ENCODE measurements around the gene PNPLA1. TPM values are rescaled to one million over a fixed set of nuclear protein-coding genes. Genes with fewer than 3 reads are reported as not detected.

PNPLA1 gene
- total RNA-seq = not detected in 2 replicates

GRCh38 chr6:36269834-36270705 lies at the start of gene PNPLA1:
PNPLA1 (plus strand) TSS chr6:36270060; CDS start chr6:36270460, 400 bp downstream.
- H3K36me3 Mint-ChIP-seq (ENCODE audit: low read depth) = no peaks in the 10 kb centered on the region
- H3K27me3 Mint-ChIP-seq (ENCODE audit: insufficient read depth) = peaks cover 10% of the 10 kb centered on the region
- H3K4me3 Mint-ChIP-seq = no peak within 1 kb of the TSS
- intact Hi-C loops (cut with micrococcal nuclease) = no loop called here
- H3K27ac Mint-ChIP-seq = no peak within 1 kb of the TSS
- H3K9me3 Mint-ChIP-seq = peaks cover 5% of the 10 kb centered on the region
- DNase-seq (ENCODE audit: low spot score) = no peak
- H3K4me1 Mint-ChIP-seq (ENCODE audit: low read depth) = no peaks in the 10 kb centered on the region

GRCh38 chr6:36220226-36220625 lies 49.6 kb upstream of the PNPLA1 start:
- Mint-ChIP-seq H3K36me3 (ENCODE audit: low read depth) (peaks cover 40% of the 10 kb centered on the region), H3K27ac (no peak overlapping the region), H3K9me3 (no peaks in the 10 kb centered on the region), H3K27me3 (ENCODE audit: insufficient read depth) (no peaks in the 10 kb centered on the region), H3K4me1 (ENCODE audit: low read depth) (no peaks in the 10 kb centered on the region), H3K4me3 (no peak overlapping the region)
- intact Hi-C loops (cut with micrococcal nuclease) = no loop called here
- DNase-seq (ENCODE audit: low spot score) = no peak

DNA sequence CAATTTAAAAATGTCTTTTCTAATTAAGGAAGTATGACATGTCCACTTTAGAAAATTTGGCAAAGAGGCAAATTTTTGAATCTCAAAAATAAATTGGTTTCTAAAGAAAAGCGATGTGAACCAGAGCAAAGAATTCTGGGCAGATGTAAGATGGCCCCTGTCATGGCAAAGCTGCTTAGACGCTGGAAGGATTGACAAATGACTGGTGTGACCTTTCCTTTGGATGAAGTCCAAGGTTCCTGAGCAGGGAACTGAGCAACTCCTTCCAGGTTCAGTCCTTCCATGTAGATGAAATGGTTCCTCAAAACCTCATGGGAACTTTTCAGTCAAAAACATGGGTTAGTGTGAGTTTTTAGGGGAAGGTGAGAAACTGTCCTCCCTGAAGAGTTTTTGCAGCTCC lies 48.2 kb upstream of the PNPLA1 start:
- Mint-ChIP-seq H3K27me3 (ENCODE audit: insufficient read depth) (no peaks in the 10 kb centered on the region), H3K36me3 (ENCODE audit: low read depth) (peaks cover 31% of the 10 kb centered on the region), H3K9me3 (no peaks in the 10 kb centered on the region), H3K4me3 (no peak overlapping the region), H3K27ac (no peak overlapping the region), H3K4me1 (ENCODE audit: low read depth) (no peaks in the 10 kb centered on the region)
- DNase-seq (ENCODE audit: low spot score) = no peak
- intact Hi-C loops (cut with micrococcal nuclease) = no loop called here

- Mint-ChIP-seq H3K27me3 (ENCODE audit: insufficient read depth) (no peaks in the 10 kb centered on the region), H3K27ac (no peak overlapping the region), H3K4me3 (no peak overlapping the region), H3K36me3 (ENCODE audit: low read depth) (peaks cover 21% of the 10 kb centered on the region), H3K4me1 (ENCODE audit: low read depth) (no peaks in the 10 kb centered on the region), H3K9me3 (no peaks in the 10 kb centered on the region)
- no peak for DNase-seq (ENCODE audit: low spot score)
- intact Hi-C loops (cut with micrococcal nuclease) = no loop called here
Observed at GRCh38 chr6:36222924-36223323, 46.9 kb upstream of the PNPLA1 start.

DNA sequence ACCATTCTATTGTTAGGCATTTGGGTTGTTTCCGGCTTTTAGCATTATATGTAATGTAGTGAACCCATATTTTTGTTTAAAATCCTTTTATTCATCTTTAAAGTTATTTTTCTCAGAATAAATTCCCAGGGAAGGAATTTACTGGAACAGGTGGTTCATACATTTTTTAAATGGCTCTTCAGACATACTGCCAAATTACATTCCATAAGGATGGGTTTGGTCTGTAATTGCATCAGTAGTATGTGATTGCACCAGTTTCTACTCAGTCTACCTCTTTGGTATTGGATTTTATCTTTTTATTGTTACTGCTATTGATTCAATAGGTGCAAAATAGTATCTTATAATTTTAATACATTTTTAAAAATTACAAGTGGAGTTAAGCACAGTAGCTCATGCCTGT lies 46.2 kb upstream of the PNPLA1 start:
- Mint-ChIP-seq H3K27me3 (ENCODE audit: insufficient read depth) (no peaks in the 10 kb centered on the region), H3K36me3 (ENCODE audit: low read depth) (peaks cover 19% of the 10 kb centered on the region), H3K4me3 (no peak overlapping the region), H3K27ac (no peak overlapping the region), H3K4me1 (ENCODE audit: low read depth) (no peaks in the 10 kb centered on the region), H3K9me3 (no peaks in the 10 kb centered on the region)
- intact Hi-C loops (cut with micrococcal nuclease) = no loop called here
- no peak for DNase-seq (ENCODE audit: low spot score)

GRCh38 chr6:36224918-36225461 lies 44.9 kb upstream of the PNPLA1 start:
- H3K36me3 Mint-ChIP-seq (ENCODE audit: low read depth) = peaks cover 19% of the 10 kb centered on the region
- no peaks in the 10 kb centered on the region for H3K9me3 Mint-ChIP-seq
- no peak for DNase-seq (ENCODE audit: low spot score)
- H3K4me1 Mint-ChIP-seq (ENCODE audit: low read depth) = no peaks in the 10 kb centered on the region
- H3K27me3 Mint-ChIP-seq (ENCODE audit: insufficient read depth) = no peaks in the 10 kb centered on the region
- intact Hi-C loops (cut with micrococcal nuclease) = no loop called here
- H3K4me3 Mint-ChIP-seq = no peak overlapping the region
- no peak overlapping the region for H3K27ac Mint-ChIP-seq

GRCh38 chr6:36226438-36227047 lies 43.3 kb upstream of the PNPLA1 start:
- Mint-ChIP-seq H3K9me3 (no peaks in the 10 kb centered on the region), H3K27ac (no peak overlapping the region), H3K4me3 (no peak overlapping the region), H3K36me3 (ENCODE audit: low read depth) (peaks cover 29% of the 10 kb centered on the region), H3K27me3 (ENCODE audit: insufficient read depth) (no peaks in the 10 kb centered on the region), H3K4me1 (ENCODE audit: low read depth) (no peaks in the 10 kb centered on the region)
- DNase-seq (ENCODE audit: low spot score) = no peak
- intact Hi-C loops (cut with micrococcal nuclease) = no loop called here

GRCh38 chr6:36227379-36228228 lies 42.3 kb upstream of the PNPLA1 start:
- no peak for DNase-seq (ENCODE audit: low spot score)
- Mint-ChIP-seq H3K27ac (peak overlapping the region; percentile 18), H3K27me3 (ENCODE audit: insufficient read depth) (no peaks in the 10 kb centered on the region), H3K36me3 (ENCODE audit: low read depth) (peaks cover 33% of the 10 kb centered on the region), H3K9me3 (no peaks in the 10 kb centered on the region), H3K4me1 (ENCODE audit: low read depth) (no peaks in the 10 kb centered on the region), H3K4me3 (no peak overlapping the region)
- intact Hi-C loops (cut with micrococcal nuclease) = no loop called here

- Mint-ChIP-seq H3K4me1 (ENCODE audit: low read depth) (no peaks in the 10 kb centered on the region), H3K9me3 (no peaks in the 10 kb centered on the region), H3K27ac (no peak overlapping the region), H3K36me3 (ENCODE audit: low read depth) (peaks cover 29% of the 10 kb centered on the region), H3K4me3 (no peak overlapping the region), H3K27me3 (ENCODE audit: insufficient read depth) (no peaks in the 10 kb centered on the region)
- intact Hi-C loops (cut with micrococcal nuclease) = no loop called here
- DNase-seq (ENCODE audit: low spot score) = no peak
Observed at GRCh38 chr6:36229223-36229622, 40.6 kb upstream of the PNPLA1 start.

DNA sequence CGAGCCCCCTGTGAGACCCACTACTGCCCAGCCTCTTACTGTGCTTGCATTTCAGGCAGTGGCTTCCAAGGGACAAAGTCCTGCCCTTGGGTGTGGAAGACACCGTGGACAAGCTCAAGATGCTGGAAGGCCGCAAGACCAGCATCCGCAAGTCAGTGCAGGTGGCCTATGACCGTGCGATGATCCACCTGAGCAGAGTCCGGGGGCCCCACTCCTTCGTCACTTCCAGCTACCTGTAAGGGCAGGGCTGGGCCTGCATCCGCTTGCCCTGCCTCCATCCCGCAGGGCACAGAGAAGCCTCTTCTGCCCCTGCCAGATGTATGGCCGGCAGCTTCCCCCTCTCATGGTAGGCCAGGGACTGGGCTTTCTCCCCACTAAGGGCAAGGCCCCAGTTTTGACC lies 39.5 kb upstream of the PNPLA1 start:
- no peak overlapping the region for H3K27ac Mint-ChIP-seq
- no peaks in the 10 kb centered on the region for H3K9me3 Mint-ChIP-seq
- no peak overlapping the region for H3K4me3 Mint-ChIP-seq
- H3K36me3 Mint-ChIP-seq (ENCODE audit: low read depth) = peaks cover 23% of the 10 kb centered on the region
- no peaks in the 10 kb centered on the region for H3K27me3 Mint-ChIP-seq (ENCODE audit: insufficient read depth)
- no peak for DNase-seq (ENCODE audit: low spot score)
- intact Hi-C loops (cut with micrococcal nuclease) = no loop called here
- H3K4me1 Mint-ChIP-seq (ENCODE audit: low read depth) = peaks cover 6% of the 10 kb centered on the region

DNA sequence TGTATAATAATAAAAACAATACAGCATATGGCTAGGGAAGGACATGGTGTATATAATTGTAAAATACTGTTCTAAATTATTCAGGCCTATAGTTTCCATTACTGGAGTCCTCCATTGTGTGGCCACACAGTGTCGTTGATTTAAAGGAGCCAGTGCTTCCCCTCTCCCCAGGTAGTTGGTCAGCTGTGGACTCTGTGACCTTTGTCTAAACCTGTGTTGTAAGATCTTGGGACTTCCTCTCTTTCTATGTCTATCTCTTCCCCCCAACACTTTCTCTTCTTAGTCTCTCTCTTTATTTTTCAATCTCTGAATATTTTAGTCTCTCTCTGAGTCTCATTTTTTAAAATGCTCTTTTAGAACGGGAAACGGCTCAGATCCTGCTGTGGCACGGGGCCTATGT lies 37.7 kb upstream of the PNPLA1 start:
- Mint-ChIP-seq H3K27me3 (ENCODE audit: insufficient read depth) (no peaks in the 10 kb centered on the region), H3K36me3 (ENCODE audit: low read depth) (peaks cover 22% of the 10 kb centered on the region), H3K27ac (no peak overlapping the region), H3K4me3 (no peak overlapping the region), H3K9me3 (no peaks in the 10 kb centered on the region), H3K4me1 (ENCODE audit: low read depth) (peaks cover 6% of the 10 kb centered on the region)
- intact Hi-C loops (cut with micrococcal nuclease) = no loop called here
- DNase-seq (ENCODE audit: low spot score) = no peak

DNA sequence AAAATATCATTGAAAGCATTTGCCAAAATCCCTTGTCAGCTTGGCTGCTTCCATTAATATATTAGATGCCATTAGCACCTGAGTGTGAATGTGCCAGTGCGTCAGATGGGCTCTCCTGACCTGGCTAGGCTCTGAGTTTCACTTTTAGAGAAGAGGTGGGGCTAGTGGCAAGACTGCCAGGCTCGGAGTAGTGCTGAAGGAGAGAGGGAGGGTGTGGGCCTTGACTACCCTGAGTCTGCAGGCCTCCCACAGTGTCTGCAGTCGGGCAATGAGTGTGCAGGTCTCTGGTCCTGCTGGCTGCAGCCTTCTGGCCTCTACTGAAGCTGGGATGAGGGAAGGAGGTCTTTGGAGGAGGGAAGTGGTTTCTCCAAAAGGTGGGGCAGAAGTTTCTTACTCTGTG lies 34.6 kb upstream of the PNPLA1 start:
- Mint-ChIP-seq H3K27ac (no peak overlapping the region), H3K4me1 (ENCODE audit: low read depth) (peaks cover 6% of the 10 kb centered on the region), H3K36me3 (ENCODE audit: low read depth) (peaks cover 12% of the 10 kb centered on the region), H3K27me3 (ENCODE audit: insufficient read depth) (no peaks in the 10 kb centered on the region), H3K4me3 (no peak overlapping the region), H3K9me3 (no peaks in the 10 kb centered on the region)
- intact Hi-C loops (cut with micrococcal nuclease) = no loop called here
- DNase-seq (ENCODE audit: low spot score) = no peak

GRCh38 chr6:36235862-36236261 lies 34.0 kb upstream of the PNPLA1 start:
- intact Hi-C loops (cut with micrococcal nuclease) = no loop called here
- Mint-ChIP-seq H3K9me3 (no peaks in the 10 kb centered on the region), H3K27ac (no peak overlapping the region)

More at GRCh38 chr6:36235862-36236261, 34.0 kb upstream of the PNPLA1 start:
- peaks cover 11% of the 10 kb centered on the region for H3K36me3 Mint-ChIP-seq (ENCODE audit: low read depth)
- H3K4me1 Mint-ChIP-seq (ENCODE audit: low read depth) = peaks cover 6% of the 10 kb centered on the region
- DNase-seq (ENCODE audit: low spot score) = no peak
- H3K27me3 Mint-ChIP-seq (ENCODE audit: insufficient read depth) = no peaks in the 10 kb centered on the region
- no peak overlapping the region for H3K4me3 Mint-ChIP-seq

Data from activated T-helper 1 cell treated with anti-CD3 and anti-CD28 coated beads, Interleukin-12 subunit alpha, Interleukin-12 subunit beta, Interleukin-2, Interleukin-4 antibody, amounts not matched to agents 30 ng/mL and 10 ng/mL and 1 ng/mL, durations not matched to agents 14 hours and 24 hours and 36 hours (primary cell).